ENCODE data around the gene PPT1.

The PPT1 gene

DNA sequence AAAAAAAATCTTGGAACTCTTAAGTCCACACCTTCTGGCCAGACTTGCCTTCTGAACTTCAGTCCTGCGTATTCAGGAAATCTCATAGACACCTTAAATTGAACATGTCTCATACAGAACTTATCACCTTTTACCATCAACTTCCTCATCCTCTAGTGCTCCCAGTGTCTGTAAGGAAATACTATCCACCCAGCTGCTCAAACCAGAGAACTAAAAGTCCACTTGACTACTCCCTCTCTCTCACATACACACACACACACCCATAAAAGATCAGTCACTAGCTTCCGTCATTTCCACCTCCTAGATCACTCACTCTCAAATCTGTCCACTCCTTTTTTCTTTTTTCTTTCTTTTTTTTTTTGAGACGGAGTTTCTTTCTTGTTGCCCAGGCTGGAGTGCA lies 67.4 kb downstream of the PPT1 start:
- H3K9ac ChIP-seq (ENCODE audit: low read length) = no peak overlapping the region
- no peak overlapping the region for H3K4me2 ChIP-seq (ENCODE audit: low read length)
- H3K36me3 ChIP-seq (ENCODE audit: insufficient read depth, low read length) = no peaks in the 10 kb centered on the region
- no peaks in the 10 kb centered on the region for H3K9me2 ChIP-seq (ENCODE audit: low read depth, low read length)
- no peak overlapping the region for H3K4me3 ChIP-seq (ENCODE audit: low read depth, low read length, poor library complexity, severe bottlenecking)
- no peak for TF ChIP-seq EZH2 (IDR thresholded peaks at IDR 0.05; ENCODE audit: borderline replicate concordance, low read length)
- TF ChIP-seq, protein P1, sequence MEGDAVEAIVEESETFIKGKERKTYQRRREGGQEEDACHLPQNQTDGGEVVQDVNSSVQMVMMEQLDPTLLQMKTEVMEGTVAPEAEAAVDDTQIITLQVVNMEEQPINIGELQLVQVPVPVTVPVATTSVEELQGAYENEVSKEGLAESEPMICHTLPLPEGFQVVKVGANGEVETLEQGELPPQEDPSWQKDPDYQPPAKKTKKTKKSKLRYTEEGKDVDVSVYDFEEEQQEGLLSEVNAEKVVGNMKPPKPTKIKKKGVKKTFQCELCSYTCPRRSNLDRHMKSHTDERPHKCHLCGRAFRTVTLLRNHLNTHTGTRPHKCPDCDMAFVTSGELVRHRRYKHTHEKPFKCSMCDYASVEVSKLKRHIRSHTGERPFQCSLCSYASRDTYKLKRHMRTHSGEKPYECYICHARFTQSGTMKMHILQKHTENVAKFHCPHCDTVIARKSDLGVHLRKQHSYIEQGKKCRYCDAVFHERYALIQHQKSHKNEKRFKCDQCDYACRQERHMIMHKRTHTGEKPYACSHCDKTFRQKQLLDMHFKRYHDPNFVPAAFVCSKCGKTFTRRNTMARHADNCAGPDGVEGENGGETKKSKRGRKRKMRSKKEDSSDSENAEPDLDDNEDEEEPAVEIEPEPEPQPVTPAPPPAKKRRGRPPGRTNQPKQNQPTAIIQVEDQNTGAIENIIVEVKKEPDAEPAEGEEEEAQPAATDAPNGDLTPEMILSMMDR (IDR thresholded peaks at IDR 0.05; ENCODE audit: low read length) = no peak
- H3K4me1 ChIP-seq (ENCODE audit: insufficient read depth, low read length, severe bottlenecking) = no peaks in the 10 kb centered on the region
- H3F3A ChIP-seq (ENCODE audit: insufficient read depth, low read length) = no peaks in the 10 kb centered on the region
- H3K27me3 ChIP-seq (ENCODE audit: insufficient read depth, low read length) = no peaks in the 10 kb centered on the region; the same call in 1 of the 2 replicates
- no peaks in the 10 kb centered on the region for H4K20me1 ChIP-seq (ENCODE audit: insufficient read depth, low read length)
- H3K9me3 ChIP-seq (ENCODE audit: low read length) = no peaks in the 10 kb centered on the region
- H3K27ac ChIP-seq (ENCODE audit: low read depth, low read length, poor library complexity, severe bottlenecking) = no peak overlapping the region
- H3K79me2 ChIP-seq (ENCODE audit: insufficient read depth, low read length) = no peaks in the 10 kb centered on the region
- H2AFZ ChIP-seq (ENCODE audit: low read length) = no peak overlapping the region

DNA sequence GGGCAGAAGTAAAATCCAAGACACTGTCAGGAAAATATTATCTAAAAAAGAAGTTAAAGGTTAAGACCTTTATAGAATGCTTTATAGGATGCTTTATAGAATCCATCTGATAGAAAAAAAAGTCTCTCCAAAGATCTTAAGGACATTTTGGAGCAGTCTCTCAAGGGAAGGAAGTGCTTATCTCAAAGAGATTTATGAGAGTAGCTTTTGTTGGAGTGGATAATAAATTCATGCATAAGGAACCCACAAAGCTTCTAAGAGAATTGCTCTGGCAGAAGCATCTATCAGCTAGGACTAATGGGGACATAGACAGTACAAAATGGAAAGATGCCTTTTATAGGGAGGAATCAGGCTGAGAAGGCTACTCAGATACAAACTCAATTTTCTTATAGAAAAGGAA lies 69.4 kb downstream of the PPT1 start:
- H3K4me3 ChIP-seq (ENCODE audit: low read depth, low read length, poor library complexity, severe bottlenecking) = no peak overlapping the region
- H3K79me2 ChIP-seq (ENCODE audit: insufficient read depth, low read length) = no peaks in the 10 kb centered on the region
- TF ChIP-seq, protein P1 (IDR thresholded peaks at IDR 0.05; ENCODE audit: low read length) = no peak
- TF ChIP-seq EZH2 (IDR thresholded peaks at IDR 0.05; ENCODE audit: borderline replicate concordance, low read length) = no peak
- H2AFZ ChIP-seq (ENCODE audit: low read length) = no peak overlapping the region
- no peaks in the 10 kb centered on the region for H4K20me1 ChIP-seq (ENCODE audit: insufficient read depth, low read length)
- H3K9me3 ChIP-seq (ENCODE audit: low read length) = peaks cover 7% of the 10 kb centered on the region
- no peak overlapping the region for H3K9ac ChIP-seq (ENCODE audit: low read length)
- no peaks in the 10 kb centered on the region for H3K9me2 ChIP-seq (ENCODE audit: low read depth, low read length)
- peaks cover 3% of the 10 kb centered on the region; the same call in 1 of the 2 replicates for H3K27me3 ChIP-seq (ENCODE audit: insufficient read depth, low read length)
- no peak overlapping the region for H3K27ac ChIP-seq (ENCODE audit: low read depth, low read length, poor library complexity, severe bottlenecking)
- H3K36me3 ChIP-seq (ENCODE audit: insufficient read depth, low read length) = no peaks in the 10 kb centered on the region; the same call in 1 of the 2 replicates
- no peaks in the 10 kb centered on the region for H3F3A ChIP-seq (ENCODE audit: insufficient read depth, low read length)
- no peaks in the 10 kb centered on the region for H3K4me1 ChIP-seq (ENCODE audit: insufficient read depth, low read length, severe bottlenecking)
- H3K4me2 ChIP-seq (ENCODE audit: low read length) = no peak overlapping the region

DNA sequence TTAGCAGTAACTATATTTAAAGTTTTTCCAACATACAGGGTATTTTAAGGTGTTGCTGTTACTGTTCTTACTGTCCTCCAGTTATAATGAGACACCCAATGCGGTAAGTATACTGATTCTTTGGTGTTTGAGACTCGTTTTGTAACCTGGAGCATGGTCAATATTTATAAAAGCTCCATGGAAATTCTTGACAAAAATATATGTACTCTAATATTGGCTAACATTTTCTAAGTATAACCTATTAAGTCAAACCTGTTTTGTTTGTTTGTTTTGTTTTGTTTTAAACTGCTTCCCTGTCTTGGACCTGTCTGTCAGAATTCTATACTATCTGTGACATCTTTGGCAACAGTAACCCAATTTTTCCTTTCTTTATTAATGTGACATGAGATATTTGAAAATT lies 72.4 kb downstream of the PPT1 start:
- H3K27me3 ChIP-seq (ENCODE audit: insufficient read depth, low read length) = peaks cover 3% of the 10 kb centered on the region; the same call in 1 of the 2 replicates
- no peaks in the 10 kb centered on the region for H3K79me2 ChIP-seq (ENCODE audit: insufficient read depth, low read length)
- no peaks in the 10 kb centered on the region for H3K9me2 ChIP-seq (ENCODE audit: low read depth, low read length)
- peaks cover 7% of the 10 kb centered on the region for H3K9me3 ChIP-seq (ENCODE audit: low read length)
- no peaks in the 10 kb centered on the region for H3F3A ChIP-seq (ENCODE audit: insufficient read depth, low read length)
- TF ChIP-seq, protein P1 (IDR thresholded peaks at IDR 0.05; ENCODE audit: low read length) = no peak
- TF ChIP-seq EZH2 (IDR thresholded peaks at IDR 0.05; ENCODE audit: borderline replicate concordance, low read length) = no peak
- no peaks in the 10 kb centered on the region for H3K4me1 ChIP-seq (ENCODE audit: insufficient read depth, low read length, severe bottlenecking)
- no peaks in the 10 kb centered on the region; the same call in 1 of the 2 replicates for H3K36me3 ChIP-seq (ENCODE audit: insufficient read depth, low read length)
- no peak overlapping the region for H3K9ac ChIP-seq (ENCODE audit: low read length)
- no peak overlapping the region for H3K4me3 ChIP-seq (ENCODE audit: low read depth, low read length, poor library complexity, severe bottlenecking)
- no peak overlapping the region for H3K27ac ChIP-seq (ENCODE audit: low read depth, low read length, poor library complexity, severe bottlenecking)
- no peak overlapping the region for H2AFZ ChIP-seq (ENCODE audit: low read length)
- no peak overlapping the region for H3K4me2 ChIP-seq (ENCODE audit: low read length)
- H4K20me1 ChIP-seq (ENCODE audit: insufficient read depth, low read length) = no peaks in the 10 kb centered on the region
